ENCODE results near the gene AOX1. TPM values are rescaled to one million over a fixed set of nuclear protein-coding genes. Genes with fewer than 3 reads are reported as not detected.

AOX1 gene
- polyA plus RNA-seq, 2 of the 4 experiments (the other 2 are of a cell fraction): 3.6 to 5.4 TPM

DNA sequence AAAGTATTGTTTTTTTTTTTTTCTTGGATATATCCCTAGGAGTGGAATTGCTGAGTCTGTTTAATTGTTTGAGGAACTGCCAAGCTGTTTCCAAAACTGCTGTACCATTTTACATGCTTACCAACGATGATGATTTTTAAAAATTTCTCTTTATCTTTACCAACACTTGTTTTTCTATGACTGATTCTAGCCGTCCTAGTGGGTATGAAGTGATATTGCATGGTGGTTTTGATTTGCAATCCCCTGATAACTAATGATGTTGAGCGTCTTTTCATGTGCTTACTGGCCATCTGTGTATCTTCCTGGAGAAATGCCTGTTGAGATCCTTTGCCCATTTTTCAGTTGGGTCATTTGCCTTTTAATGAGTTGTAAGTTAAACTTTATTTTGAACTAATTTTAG lies 8.8 kb upstream of the AOX1 start:
- Histone ChIP-seq H3K9me3 (no peaks in the 10 kb centered on the region), H3K4me3 (no peak overlapping the region), H3K4me2 (no peak overlapping the region), H3K27ac (no peak overlapping the region), H3K4me1 (0 out of 3 replicates have a peak, but pooled peaks cover under 1% of the 10 kb centered on the region)
- FAIRE-seq (no peak), ATAC-seq (no peak), DNase-seq (ENCODE audit: low read depth in 1 of 2, low spot score in 1 of 2) (no peak)
- ChIA-PET CTCF (interaction anchor here (0.7 kb wide), 1 partner anchor 97 kb away, joined by 4 read pairs; no protein-coding TSS in a partner anchor), POLR2A (no interaction called here)
- WGBS (ENCODE audit: missing lambda C conversion rate): 90% methylated on average over 3 of the region's 3 CpGs
- TF ChIP-seq KDM1A (IDR thresholded peaks at IDR 0.05; ENCODE audit: low read depth) (no peak), MAFK (IDR thresholded peaks at IDR 0.05; ENCODE audit: partially characterized antibody) (peak; percentile 28)
- TF ChIP-seq, protein P1, sequence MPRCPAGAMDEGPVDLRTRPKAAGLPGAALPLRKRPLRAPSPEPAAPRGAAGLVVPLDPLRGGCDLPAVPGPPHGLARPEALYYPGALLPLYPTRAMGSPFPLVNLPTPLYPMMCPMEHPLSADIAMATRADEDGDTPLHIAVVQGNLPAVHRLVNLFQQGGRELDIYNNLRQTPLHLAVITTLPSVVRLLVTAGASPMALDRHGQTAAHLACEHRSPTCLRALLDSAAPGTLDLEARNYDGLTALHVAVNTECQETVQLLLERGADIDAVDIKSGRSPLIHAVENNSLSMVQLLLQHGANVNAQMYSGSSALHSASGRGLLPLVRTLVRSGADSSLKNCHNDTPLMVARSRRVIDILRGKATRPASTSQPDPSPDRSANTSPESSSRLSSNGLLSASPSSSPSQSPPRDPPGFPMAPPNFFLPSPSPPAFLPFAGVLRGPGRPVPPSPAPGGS (IDR thresholded peaks at IDR 0.05): no peak

DNA sequence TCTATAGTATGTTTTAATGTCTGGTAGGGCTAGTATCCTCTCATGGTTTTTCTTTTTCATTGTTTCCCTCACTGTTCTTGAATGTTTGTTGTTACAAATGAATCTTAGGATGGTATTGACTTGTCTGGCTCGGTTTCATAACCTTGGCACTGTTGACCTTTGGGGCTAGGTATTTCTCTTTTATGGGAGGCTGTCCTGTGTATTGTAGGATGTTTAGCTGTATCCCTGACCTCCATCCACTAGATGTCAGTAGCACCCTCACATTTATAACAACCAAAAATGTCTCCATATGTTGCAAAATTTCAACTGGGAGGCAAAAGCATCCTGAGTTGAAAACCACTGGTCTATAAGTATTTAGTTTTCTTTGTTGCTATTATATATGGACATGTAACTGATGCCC lies 7.0 kb upstream of the AOX1 start:
- no peak overlapping the region for H3K4me2 ChIP-seq
- POLR2A ChIA-PET: no interaction called here
- 75% methylated on average over 1 of the region's 1 CpG for WGBS (ENCODE audit: missing lambda C conversion rate)
- FAIRE-seq: no peak
- TF ChIP-seq CEBPB (IDR thresholded peaks at IDR 0.05) (peak in 1 of 2 experiments; percentile 45; a peak in 1 of 4 replicates), RAD21 (conservative IDR thresholded peaks at IDR 0.05 in 1 of 2, IDR thresholded peaks at IDR 0.05 in 1 of 2) (peak in 1 of 2 experiments; percentile 56; a peak in 3 of 5 replicates), ZC3H11A (IDR thresholded peaks at IDR 0.05) (no peak)
- peak in 1 of 2 experiments; percentile 69; a peak in 2 of 6 replicates for ATAC-seq
- H3K4me1 ChIP-seq: 0 out of 3 replicates have a peak, but pooled peaks cover 3% of the 10 kb centered on the region
- H3K4me3 ChIP-seq: no peak overlapping the region
- CTCF ChIA-PET: interaction anchor here (1.8 kb wide), 1 partner anchor 125 kb away, joined by 9 read pairs; no protein-coding TSS in a partner anchor
- peak in 1 of 2 experiments; percentile 44 for DNase-seq (ENCODE audit: low read depth in 1 of 2, low spot score in 1 of 2)
- no peaks in the 10 kb centered on the region for H3K9me3 ChIP-seq
- no peak overlapping the region for H3K27ac ChIP-seq

DNA sequence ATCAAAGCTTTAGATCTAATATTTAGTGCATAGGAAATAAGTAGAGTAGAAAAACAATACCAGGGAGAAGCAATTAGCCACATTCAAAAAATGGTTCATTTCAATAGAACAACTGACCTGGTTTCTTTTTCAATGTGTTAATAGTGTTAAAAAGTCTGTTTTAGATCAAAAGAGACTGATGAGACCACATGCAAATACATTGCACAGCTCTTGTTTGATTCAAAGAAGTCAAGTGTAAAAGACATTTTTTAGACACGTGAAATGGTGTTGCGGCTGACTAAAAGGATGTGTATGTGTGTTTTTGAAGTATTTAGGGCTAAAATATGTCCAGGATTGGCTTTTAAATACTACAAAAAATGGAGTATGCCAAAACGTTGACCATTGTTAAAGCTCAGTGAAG lies 1.2 kb upstream of the AOX1 start:
- ChIA-PET POLR2A (no interaction called here), CTCF (interaction anchor here (3.5 kb wide), 1 partner anchor 119 kb away, joined by 10 read pairs; no protein-coding TSS in a partner anchor)
- ATAC-seq (no peak), FAIRE-seq (no peak), DNase-seq (ENCODE audit: low read depth in 1 of 2, low spot score in 1 of 2) (no peak)
- WGBS (ENCODE audit: missing lambda C conversion rate): 80% methylated on average over 3 of the region's 3 CpGs
- no peaks in the 10 kb centered on the region for H3K9me3 ChIP-seq
- H3K27ac ChIP-seq: no peak overlapping the region
- no peak overlapping the region for H3K4me2 ChIP-seq
- TF ChIP-seq, protein P2, sequence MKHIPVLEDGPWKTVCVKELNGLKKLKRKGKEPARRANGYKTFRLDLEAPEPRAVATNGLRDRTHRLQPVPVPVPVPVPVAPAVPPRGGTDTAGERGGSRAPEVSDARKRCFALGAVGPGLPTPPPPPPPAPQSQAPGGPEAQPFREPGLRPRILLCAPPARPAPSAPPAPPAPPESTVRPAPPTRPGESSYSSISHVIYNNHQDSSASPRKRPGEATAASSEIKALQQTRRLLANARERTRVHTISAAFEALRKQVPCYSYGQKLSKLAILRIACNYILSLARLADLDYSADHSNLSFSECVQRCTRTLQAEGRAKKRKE (CRISPR knock-in tag; IDR thresholded peaks at IDR 0.05; ENCODE audit: low read depth): no peak
- TF ChIP-seq CHD4 (IDR thresholded peaks at IDR 0.05; ENCODE audit: borderline replicate concordance) (no peak), RFX5 (IDR thresholded peaks at IDR 0.05) (no peak), RNF2 (IDR thresholded peaks at IDR 0.05; ENCODE audit: borderline replicate concordance, low read depth) (no peak), TP53 (CRISPR knock-in tag; IDR thresholded peaks at IDR 0.05) (no peak), HOXA7 (CRISPR knock-in tag; IDR thresholded peaks at IDR 0.05) (no peak), CBX8 (IDR thresholded peaks at IDR 0.05) (no peak), JUN (IDR thresholded peaks at IDR 0.05) (no peak), SMC3 (IDR thresholded peaks at IDR 0.05) (no peak), POLR2A (IDR thresholded peaks at IDR 0.05; ENCODE audit: low read length) (no peak), HOXB5 (CRISPR knock-in tag; IDR thresholded peaks at IDR 0.05) (no peak), GATA3 (IDR thresholded peaks at IDR 0.05; ENCODE audit: borderline replicate concordance) (no peak), PHF8 (IDR thresholded peaks at IDR 0.05; ENCODE audit: borderline replicate concordance, low read depth) (no peak), TFCP2L1 (CRISPR knock-in tag; IDR thresholded peaks at IDR 0.05) (no peak), ZNF302 (CRISPR knock-in tag; IDR thresholded peaks at IDR 0.05) (no peak), FOXS1 (CRISPR knock-in tag; IDR thresholded peaks at IDR 0.05) (no peak), HEYL (CRISPR knock-in tag; IDR thresholded peaks at IDR 0.05) (no peak), CHD2 (IDR thresholded peaks at IDR 0.05; ENCODE audit: low read length, partially characterized antibody) (no peak)
- TF ChIP-seq, protein P3, sequence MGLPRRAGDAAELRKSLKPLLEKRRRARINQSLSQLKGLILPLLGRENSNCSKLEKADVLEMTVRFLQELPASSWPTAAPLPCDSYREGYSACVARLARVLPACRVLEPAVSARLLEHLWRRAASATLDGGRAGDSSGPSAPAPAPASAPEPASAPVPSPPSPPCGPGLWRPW (IDR thresholded peaks at IDR 0.05): no peak
- TF ChIP-seq, protein P4, sequence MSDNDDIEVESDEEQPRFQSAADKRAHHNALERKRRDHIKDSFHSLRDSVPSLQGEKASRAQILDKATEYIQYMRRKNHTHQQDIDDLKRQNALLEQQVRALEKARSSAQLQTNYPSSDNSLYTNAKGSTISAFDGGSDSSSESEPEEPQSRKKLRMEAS (IDR thresholded peaks at IDR 0.05): no peak
- 0 out of 3 replicates have a peak, but pooled peaks cover 3% of the 10 kb centered on the region for H3K4me1 ChIP-seq
- no peak overlapping the region for H3K4me3 ChIP-seq
